A673 (cell line): ENCODE measurements around the gene LIMS1. TPM values are rescaled to one million over a fixed set of nuclear protein-coding genes. Genes with fewer than 3 reads are reported as not detected.

Experiments
- BruUV-seq: library from RNA; stranded (reverse); fragments of 400-500 nt; replicated peaks from 2 replicates; lab custom pipeline; 2021; lab: Mats Ljungman, UMichigan
- CTCF ChIA-PET: fragments of 300-600 bp; sonication (Branson Sonifier 250); formaldehyde crosslinking; loops from one replicate; lab custom pipeline; 2022; ENCODE audit warnings: antibody characterized with exemption; lab: Charles Lee
- POLR2A ChIA-PET: fragments of 300-600 bp; sonication (Branson Sonifier 250); formaldehyde crosslinking; loops from one replicate; lab custom pipeline; 2022; ENCODE audit warnings: antibody characterized with exemption; ENCODE audit not compliant: low non-redundant PET; lab: Charles Lee
- DNase-seq: peaks from one replicate; pipeline ENCODE4 v3.0.0-alpha.2; 2015; ENCODE audit warnings: low spot score
- H3K27ac ChIP-seq: fragments of 200-600 bp; sonication (generic); 2 replicates; pipeline ENCODE4 v1.5.1; 2016; ENCODE audit warnings: mixed run types, low read depth, mild to moderate bottlenecking, mixed read lengths, antibody characterized with exemption, low read length; ENCODE audit not compliant: poor library complexity, severe bottlenecking
- H3K27me3 ChIP-seq: fragments of 200-600 bp; sonication (generic); replicated peaks from 2 replicates; pipeline ENCODE4 v1.6.1; 2017; ENCODE audit warnings: mixed run types, low read depth, mild to moderate bottlenecking, mixed read lengths, antibody characterized with exemption, low read length; ENCODE audit not compliant: insufficient read depth, poor library complexity
- H3K36me3 ChIP-seq: fragments of 200-600 bp; sonication (generic); 2 replicates; pipeline ENCODE4 v1.6.1; 2016; ENCODE audit warnings: mixed run types, mild to moderate bottlenecking, mixed read lengths, antibody characterized with exemption, low read length; ENCODE audit not compliant: insufficient read depth, poor library complexity, severe bottlenecking
- H3K4me1 ChIP-seq: fragments of 200-600 bp; sonication (generic); 2 replicates; pipeline ENCODE4 v1.6.1; 2017; ENCODE audit warnings: mixed run types, mild to moderate bottlenecking, mixed read lengths, antibody characterized with exemption, low read length; ENCODE audit not compliant: insufficient read depth, poor library complexity, severe bottlenecking
- H3K4me3 ChIP-seq: fragments of 200-600 bp; sonication (generic); 2 replicates; pipeline ENCODE4 v1.5.1; 2016; ENCODE audit warnings: low read depth, mixed run types, mild to moderate bottlenecking, mixed read lengths, low read length; ENCODE audit not compliant: poor library complexity, severe bottlenecking
- H3K9me3 ChIP-seq: fragments of 200-600 bp; sonication (generic); 2 replicates; pipeline ENCODE4 v1.6.1; 2016; ENCODE audit warnings: mixed run types, low read depth, mild to moderate bottlenecking, mixed read lengths, antibody characterized with exemption, low read length; ENCODE audit not compliant: poor library complexity, severe bottlenecking
- CTCF ChIP-seq: fragments of 300-800, 200-600 bp; sonication (generic); conservative IDR thresholded peaks from 2 replicates; pipeline ENCODE4 v1.5.1; 2017; ENCODE audit warnings: low read depth, mild to moderate bottlenecking, antibody characterized with exemption, low read length, moderate library complexity, mixed read lengths
- EZH2 ChIP-seq: fragments of 200-600 bp; sonication (generic); IDR thresholded peaks from 2 replicates; pipeline ENCODE4 v1.6.1; 2017; ENCODE audit warnings: borderline replicate concordance, low read depth, mild to moderate bottlenecking, mixed read lengths, antibody characterized with exemption, low read length; ENCODE audit not compliant: poor library complexity, severe bottlenecking
- intact Hi-C: fragments of 100-400 bp; cut with micrococcal nuclease; formaldehyde crosslinking; loops from one replicate; pipeline ENCODE4 v1.10.0; 2022; ENCODE audit not compliant: unreplicated experiment
- total RNA-seq: library from RNA; stranded (reverse); gene quantifications from 2 replicates; pipeline ENCODE4 v1.2.3, GENCODE V29; 2021

The LIMS1 gene
- total RNA-seq, 1 experiment from 2014 or later = 43.9 TPM

DNA sequence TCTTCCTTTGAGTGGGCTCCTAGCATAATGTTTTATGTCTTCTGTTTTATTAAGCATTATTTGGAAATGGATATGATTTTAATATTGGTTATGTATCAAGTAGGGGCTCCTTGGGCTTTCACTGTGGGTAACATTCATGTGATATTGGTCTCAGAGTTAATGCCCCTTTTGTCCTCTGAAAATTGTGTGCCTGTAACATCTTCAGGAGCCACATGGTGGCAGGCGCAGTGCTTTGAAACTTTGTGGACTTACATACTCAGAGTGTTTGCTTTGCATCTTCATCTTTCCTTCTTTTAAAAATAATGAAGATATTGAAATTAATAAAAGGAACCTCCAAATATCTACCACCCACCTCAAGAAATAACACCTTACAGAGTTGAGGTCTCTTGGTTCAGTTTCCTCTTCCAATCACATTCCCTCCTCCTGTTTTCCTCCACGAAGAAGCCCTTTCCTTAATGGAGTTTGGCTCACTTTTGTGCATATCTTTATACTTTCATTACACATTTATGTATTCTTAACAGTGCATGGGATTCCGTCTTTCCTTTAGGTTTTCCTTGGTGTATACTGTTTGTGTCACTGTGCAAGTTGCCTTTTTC, 73.5 kb downstream of the LIMS1 start:
- CTCF ChIA-PET = no interaction called here
- BruUV-seq = no TSS peak
- POLR2A ChIA-PET = no interaction called here

GRCh38 chr2:108611021-108611420, 76.8 kb downstream of the LIMS1 start:
- Histone ChIP-seq H3K4me3 (no peak overlapping the region), H3K4me1 (peaks cover 5% of the 10 kb centered on the region), H3K27me3 (no peaks in the 10 kb centered on the region), H3K9me3 (no peaks in the 10 kb centered on the region), H3K27ac (no peak overlapping the region), H3K36me3 (no peaks in the 10 kb centered on the region)
- POLR2A ChIA-PET = no interaction called here
- no TSS peak for BruUV-seq
- no peak for DNase-seq
- CTCF ChIA-PET = no interaction called here
- TF ChIP-seq CTCF (no peak), EZH2 (no peak)
- intact Hi-C loops = no loop called here

More for the DNA sequence above, 73.5 kb downstream of the LIMS1 start:
- Histone ChIP-seq H3K4me1 (no peaks in the 10 kb centered on the region), H3K9me3 (no peaks in the 10 kb centered on the region), H3K4me3 (no peak overlapping the region), H3K27ac (no peak overlapping the region), H3K27me3 (no peaks in the 10 kb centered on the region), H3K36me3 (no peaks in the 10 kb centered on the region)
- TF ChIP-seq CTCF (peak; percentile 71), EZH2 (no peak)
- peak; percentile 61 for DNase-seq
- intact Hi-C loops = loop anchor here (1.0 kb wide), 1 partner anchor 116 kb away; no protein-coding TSS in a partner anchor

- BruUV-seq = no TSS peak
Measured at GRCh38 chr2:108612153-108612513, 77.9 kb downstream of the LIMS1 start.

More at GRCh38 chr2:108612153-108612513, 77.9 kb downstream of the LIMS1 start:
- H3K36me3 ChIP-seq = no peaks in the 10 kb centered on the region
- no peak for DNase-seq
- no peaks in the 10 kb centered on the region for H3K9me3 ChIP-seq
- H3K4me3 ChIP-seq = no peak overlapping the region
- ChIA-PET CTCF (no interaction called here), POLR2A (interaction anchor here (0.8 kb wide), 1 partner anchor 26 kb away, joined by 4 read pairs; no protein-coding TSS in a partner anchor)
- TF ChIP-seq CTCF (no peak), EZH2 (no peak)
- H3K27me3 ChIP-seq = no peaks in the 10 kb centered on the region
- peaks cover 16% of the 10 kb centered on the region for H3K4me1 ChIP-seq
- intact Hi-C loops = no loop called here
- no peak overlapping the region for H3K27ac ChIP-seq
